Activated CD4-positive, CD25-positive, alpha-beta regulatory T cell (primary cell): Measurements from ENCODE around the gene RIT2.
"Not testable (repeated sequence)": the region's sequence is repeated elsewhere in the genome, so short reads cannot be mapped to it uniquely, and the experiment has no call there.

Experiments
- DNase-seq, 4 experiments: peaks; one replicate each; lab custom pipeline; 2025; lab: John Stamatoyannopoulos, UW

Gene RIT2

DNA sequence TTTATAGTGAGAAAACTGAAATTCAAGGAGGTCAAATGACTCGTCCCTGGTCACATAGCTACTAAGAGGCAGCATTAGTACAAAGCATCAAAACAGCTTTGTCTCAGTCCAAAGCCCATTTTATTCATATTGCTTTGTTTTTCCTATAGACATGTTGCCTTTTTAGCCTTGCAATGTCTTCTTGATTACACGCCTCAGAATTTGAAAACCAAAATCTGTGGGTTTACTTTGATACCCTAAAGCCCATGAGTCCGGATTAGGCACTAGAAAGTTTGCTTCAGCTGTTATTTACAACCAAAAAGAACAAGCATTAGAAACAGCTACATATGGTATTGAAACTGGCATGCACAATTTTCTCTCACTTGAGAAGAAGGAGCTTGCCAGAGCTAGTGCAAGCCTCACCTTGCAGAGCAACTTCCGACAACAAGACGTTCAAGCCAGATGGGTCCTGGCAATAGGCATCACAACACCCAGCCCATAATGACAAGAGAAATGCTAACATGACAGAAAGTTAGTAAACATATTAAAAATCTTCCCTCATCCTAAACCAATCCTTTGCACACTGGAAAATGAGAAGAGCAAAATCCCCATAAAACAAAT, 276.8 kb downstream of the RIT2 start:
- no peak for DNase-seq

DNA sequence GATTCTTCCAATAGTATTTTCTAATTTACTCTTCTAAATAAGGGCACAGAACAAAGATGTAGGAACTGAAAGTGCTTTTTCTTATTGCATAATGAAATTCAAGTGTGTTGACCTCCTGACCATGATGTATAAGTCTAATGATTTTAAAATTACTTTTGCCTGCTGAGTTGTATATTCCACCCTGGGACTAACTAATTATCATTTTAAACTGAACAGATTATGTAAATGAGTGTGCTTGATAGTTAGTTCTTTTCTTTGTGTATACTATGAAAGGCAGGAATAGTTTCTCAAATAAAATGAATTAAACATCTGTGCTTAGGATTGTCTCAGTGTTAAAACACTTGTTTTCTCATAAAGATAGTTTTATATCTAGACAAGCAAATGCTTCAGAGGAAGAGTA, 284.5 kb downstream of the RIT2 start:
- DNase-seq = no peak

DNA sequence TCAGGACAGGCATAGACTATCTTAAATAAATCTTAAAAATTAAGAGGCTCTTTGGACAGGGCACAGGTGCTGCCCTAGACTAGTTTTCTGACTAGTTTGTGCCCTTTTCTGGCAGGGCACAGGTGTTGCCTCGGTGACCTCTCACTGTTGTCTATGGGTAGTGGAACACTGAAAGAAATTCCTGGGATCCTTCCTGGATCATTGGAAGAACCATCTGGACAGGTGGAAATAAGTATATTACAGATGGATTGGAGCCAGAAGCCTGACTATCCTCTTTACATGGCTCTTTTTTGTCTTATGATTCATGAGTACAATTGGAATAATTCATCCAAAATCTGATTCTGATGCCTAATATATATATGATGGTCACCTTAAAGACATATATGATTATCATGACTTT, 286.6 kb downstream of the RIT2 start:
- DNase-seq = no peak

DNA sequence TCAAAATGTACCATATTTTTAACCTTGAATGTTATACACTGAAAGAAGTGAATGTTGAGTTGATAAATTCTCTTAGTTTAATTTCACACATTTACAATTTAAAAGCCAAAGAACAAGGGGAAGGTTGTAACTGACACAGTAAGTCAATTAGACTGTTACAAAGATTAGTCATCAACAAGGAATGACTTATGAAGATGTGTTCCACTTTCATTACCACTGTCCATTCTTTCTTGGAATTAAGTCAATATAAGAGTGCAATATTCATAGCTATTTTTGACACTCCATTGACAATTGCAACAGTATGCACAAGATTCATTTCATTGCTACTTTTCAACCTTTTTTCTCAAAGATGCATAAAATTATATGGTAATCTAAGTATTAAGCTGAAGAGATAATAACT, 291.3 kb downstream of the RIT2 start:
- no peak for DNase-seq

DNA sequence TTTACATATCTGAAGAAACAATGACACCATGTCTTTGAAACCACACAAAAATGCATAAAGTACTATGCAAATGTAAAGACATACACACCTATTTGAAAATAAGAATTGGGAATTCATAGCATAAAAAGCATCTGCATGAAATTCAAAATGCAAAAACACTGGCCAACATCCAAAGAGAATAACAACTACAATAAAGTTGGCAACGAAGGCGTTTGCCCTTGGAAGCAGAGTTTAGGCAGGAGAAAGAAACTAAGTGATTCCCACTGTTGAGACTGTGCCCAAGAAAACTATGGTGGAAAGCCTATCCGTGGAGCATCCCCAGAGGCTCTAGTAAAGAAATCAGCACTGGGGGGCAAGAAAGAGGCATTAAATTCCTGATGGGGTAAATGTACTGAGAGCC, 292.8 kb downstream of the RIT2 start:
- no peak for DNase-seq

DNA sequence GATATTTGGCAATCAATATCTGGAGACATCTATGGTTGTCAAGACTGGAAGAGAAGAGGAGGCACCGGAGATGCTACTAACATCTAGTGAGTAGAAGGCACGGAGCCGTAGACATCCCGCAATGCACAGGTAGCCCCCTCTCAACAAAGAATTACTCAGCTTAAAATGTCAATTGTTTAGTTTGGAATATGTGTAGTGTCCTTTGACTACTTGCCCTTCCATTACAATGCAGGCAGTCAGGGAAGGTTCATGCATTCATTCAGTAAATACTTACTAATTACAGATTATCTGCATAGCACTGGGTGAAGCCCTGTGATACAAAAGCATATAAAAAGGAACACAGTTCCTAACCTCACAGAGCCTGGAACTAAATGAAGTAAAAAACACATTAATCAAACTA, 294.0 kb downstream of the RIT2 start:
- DNase-seq = no peak

DNA sequence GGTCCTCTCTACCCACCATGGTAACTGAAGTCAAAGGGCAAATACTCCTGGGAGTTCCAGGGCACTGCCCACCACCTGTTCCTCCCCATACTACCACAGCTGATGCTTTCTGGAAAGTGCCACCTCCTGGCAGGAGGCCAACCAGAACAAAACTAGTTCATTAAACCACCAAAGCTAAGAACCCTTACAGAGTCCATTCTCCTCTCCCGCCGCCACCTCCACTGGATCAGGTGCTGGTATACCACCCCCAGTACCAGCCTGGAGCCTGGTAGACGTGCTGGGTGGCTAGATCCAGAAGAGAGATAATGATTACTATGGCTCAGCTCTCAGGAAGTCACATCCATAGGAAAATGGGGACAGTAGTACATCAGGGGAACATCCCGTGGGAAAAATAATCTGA, 300.9 kb downstream of the RIT2 start:
- no peak for DNase-seq

DNA sequence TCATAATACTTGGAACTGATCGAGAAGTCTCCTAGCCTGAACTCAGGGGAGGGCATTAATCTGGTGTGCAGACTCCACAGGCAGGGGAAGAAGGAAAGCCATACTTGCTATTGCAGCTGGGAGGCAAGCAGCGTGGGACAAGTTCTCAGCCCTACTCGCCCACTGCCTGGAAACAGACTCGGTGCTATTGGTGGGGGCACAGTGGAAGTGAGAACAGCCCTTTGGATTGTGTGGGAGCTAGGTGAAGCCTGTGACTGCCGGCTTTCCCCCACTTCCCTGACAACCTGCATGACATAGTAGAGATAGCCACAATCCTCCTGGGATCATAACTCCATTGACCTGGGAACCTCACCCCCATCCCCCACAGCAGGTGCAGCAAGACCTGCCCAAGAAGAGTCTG, 301.3 kb downstream of the RIT2 start:
- no peak for DNase-seq

DNA sequence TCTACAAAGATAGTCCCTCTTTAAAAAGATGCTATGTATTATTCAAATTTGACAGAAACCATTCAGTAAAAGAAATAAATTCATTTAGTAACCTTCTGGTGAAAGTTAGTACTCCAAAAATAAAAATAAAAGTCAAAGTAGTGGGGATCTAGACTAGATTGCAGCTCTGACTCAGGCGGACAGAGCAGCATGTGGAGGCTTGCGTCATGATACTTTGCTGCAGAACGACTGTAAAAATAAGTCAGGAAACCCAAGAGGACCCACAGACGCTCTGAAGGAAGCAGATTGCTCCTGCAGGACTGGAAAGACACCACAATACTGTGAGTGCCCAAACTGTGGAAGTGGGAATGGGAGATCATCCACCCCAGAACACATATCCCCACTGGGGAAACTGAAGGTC, 301.9 kb downstream of the RIT2 start:
- DNase-seq = no peak

DNA sequence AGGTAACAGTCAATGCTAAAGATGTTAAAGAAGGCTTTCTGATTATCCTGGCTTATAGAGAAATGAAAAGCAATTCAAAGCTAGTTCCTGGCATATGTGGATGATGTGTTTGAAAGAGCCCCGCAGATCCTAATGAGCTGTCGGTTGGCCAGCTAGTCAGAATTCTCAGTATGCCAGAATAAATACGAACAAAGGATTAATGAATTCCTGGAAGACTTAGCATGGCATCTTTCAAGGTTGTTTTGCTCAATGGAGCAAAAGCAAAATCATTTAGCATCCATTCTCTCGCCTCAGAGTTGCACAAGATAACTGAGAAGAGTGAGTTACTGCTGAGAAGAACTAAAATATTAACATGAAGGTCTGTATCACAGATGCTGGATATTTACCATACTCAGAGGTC, 307.6 kb downstream of the RIT2 start:
- no peak for DNase-seq

DNA sequence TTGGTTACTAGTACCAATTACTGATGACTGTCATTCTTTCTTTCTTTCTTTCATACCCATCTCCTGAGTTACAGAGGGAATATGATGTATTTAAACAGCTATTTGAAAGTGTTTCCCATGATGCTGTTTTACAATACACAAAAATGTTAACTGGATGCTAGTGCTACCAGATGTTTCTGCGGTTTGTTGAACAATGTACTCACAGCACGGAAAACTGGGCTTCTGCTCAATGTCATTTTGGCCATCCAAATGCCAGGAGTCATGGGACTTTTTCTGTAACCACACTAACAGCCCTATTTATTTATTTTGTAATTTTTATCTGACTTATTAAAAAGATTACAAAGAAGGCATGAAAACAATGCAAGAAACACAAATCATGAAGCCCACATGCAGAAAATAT, 313.8 kb downstream of the RIT2 start:
- DNase-seq = no peak

DNA sequence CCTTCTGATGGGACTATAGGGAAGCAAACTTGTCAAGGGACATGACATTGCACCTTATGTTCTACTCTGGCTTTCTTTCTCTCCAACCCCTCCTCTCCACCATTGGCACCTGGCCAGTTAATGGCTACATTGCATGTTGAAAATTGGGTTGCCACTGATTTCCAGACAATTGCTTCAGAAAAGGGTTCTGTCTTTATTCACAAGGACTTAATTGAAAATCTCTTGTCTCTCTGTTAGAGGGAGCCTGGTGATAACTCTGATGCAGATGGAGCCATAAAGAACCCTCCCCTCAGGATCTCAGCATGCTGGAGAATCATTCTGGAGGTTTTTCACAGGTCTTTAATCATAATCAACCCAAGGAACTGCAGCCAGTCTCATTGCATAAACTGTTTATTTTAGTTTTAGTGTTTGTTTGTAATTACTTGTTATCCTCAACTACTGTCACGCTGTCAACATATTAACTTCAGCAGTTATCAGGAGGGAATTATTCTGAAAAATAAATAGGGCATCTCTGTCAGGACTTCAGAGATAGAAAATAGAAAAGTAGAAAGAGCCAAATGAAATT, 316.8 kb downstream of the RIT2 start:
- DNase-seq = no peak

DNA sequence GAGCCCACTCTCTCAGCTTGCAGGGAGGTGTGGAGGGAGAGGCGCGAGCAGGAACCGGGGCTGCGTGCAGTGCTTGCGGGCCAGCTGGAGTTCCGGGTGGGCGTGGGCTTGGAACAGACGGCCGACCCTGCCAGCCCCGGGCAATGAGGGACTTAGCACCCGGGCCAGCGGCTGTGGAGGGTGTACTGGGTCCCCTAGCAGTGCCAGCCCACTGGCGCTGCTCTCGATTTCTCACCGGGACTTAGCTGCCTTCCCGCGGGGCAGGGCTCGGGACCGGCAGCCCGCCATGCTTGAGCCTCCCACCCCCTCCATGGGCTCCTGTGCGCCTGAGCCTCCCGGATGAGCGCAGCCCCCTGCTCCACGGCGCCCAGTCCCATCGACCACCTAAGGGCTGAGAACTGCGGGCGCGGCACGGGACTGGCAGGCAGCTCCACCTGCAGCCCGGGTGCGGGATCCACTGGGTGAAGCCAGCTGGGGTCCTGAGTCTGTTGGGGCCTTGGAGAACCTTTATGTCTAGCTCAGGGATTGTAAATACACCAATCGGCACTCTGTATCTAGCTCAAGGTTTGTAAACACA, 320.2 kb downstream of the RIT2 start:
- not testable (repeated sequence) for DNase-seq

DNA sequence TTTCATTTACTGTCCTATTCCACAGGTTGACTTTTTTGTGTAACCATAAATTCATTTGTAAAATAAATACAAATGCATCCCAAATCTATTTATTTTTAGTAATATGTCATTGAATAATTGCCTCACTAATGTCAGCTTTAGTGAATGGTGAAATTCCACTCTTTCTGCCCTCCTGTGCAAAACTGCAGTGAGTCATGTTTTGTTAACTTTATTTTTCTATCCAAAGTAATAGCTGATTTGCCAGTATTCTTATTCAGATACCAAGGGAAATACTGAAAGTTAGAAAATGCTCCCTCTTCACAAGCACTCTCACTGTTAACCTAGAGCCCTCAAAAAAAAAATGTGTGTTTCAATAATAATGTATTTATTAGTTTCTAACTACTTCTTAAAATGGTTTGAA, 322.8 kb downstream of the RIT2 start:
- DNase-seq = no peak

DNA sequence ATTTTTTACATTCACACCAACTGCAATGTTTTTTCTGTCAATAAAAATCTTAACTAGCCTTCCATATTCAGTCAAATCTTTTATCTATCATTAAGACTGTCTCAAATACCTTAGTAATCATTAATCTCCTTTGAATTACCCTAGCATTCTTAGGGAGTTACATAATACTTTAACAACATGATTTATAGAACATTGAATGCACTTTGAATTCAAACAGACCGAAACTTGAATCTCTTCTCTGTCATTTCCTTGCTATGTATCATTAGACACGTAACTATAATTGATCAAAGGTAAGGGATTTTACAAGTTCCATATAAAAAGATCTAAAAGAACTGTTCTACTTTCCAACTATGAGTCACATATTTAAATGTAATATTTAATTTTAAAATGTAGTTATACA, 330.9 kb downstream of the RIT2 start:
- DNase-seq = no peak

DNA sequence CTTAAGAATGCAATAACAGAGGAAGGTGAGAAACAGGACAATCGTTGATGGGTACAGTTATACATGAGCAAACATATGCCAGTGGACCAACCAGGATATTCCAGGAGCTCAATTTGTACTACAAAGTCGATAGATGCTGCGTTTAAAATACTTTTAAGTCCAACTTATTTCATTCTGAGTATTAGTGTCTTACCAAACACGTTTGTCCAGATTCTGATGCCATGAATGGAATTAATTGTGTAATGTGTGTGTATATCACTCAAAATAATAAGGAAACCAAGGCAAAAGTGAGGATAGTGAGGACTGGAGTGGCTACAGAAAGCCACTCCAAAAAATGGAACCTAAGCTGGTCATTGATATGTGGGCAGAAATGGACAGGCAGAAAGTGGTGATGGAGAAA, 332.6 kb downstream of the RIT2 start:
- no peak for DNase-seq

DNA sequence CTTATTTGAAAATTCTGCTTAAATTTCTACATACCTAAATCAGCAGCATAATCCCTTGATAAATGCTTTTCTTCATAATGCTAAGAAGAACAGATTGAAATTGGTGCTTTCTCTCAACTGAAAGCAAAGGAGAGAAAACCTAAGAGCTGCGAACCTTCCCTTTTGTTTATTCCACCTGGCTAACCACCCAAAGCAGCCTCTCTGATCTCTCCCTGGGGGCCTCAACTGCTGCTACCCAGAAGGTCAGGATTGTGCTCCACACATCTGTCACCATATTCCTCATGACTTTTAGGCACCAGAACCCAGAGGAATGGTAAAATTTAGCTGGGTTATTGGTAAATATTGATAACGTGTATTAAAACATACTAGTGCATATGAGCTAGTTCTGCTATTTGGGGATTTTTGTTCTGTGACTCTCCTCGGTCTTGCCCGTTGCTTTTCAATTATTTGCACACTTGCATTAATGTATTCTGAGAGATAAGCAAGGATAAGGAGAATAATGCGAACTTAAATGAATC, 334.1 kb downstream of the RIT2 start:
- no peak for DNase-seq

DNA sequence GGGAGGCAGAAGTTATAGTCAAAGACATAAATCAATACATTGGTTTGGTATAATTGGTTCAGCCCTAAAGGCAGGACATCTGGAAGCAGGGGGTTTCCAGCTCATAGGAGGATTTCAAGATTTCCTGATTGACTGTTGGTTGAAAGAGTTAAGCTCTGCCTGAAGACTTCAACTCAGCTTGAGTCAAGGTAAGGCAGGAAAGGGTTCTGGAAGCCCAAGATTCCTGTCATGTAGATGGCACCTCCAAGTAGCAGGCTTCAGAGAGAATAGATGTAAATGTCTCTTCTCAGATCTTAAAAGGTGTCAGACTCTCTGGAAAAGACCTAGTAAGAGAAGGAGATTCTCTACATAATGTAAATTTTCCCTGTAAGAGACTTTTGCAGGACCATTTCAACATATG, 335.3 kb downstream of the RIT2 start:
- no peak for DNase-seq

DNA sequence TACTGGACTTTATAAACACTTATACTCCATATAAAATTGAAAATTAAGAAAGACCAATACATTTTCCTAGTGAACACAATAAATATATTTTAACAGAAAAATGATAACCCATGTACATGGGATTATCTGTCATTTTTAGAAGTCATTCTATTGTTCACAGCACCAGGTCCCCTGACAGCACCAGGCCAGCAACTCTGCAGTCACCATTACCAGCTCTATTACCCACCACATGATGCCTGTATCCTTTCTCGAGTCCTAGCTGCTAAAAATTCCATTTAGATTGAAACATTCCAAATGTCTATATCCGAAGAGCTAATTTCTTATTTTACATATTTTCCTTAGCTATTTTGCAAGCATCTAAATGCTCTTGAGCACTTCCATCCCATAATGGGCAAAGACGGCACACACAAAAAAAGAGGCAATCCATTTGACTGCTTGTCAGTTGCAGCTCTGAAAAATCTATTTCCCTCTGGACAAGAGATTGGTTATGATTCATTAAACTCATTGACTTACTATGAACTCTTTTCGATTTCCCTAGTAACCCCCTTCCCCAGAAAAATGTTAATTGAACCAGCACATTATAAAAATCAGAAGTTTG, 336.9 kb downstream of the RIT2 start:
- no peak for DNase-seq

DNA sequence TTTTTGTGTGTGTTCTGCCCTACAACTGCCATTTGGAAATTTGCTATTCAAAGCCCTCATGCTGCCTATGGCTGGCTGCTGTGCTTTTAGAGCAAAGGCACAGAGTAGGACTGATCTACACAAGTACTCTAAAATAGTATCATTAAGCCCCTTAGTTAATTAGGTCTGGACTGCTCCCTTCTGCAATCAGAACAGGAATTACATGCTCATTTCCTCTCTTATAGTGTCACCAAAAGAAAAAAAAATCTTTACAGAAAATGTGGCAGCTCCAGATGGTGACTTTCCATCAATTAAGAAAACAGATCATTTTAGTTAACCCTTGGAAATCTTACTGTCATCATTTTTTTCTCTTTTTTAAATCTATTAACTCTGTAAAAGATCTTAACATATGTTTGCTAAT, 337.5 kb downstream of the RIT2 start:
- DNase-seq = no peak

DNA sequence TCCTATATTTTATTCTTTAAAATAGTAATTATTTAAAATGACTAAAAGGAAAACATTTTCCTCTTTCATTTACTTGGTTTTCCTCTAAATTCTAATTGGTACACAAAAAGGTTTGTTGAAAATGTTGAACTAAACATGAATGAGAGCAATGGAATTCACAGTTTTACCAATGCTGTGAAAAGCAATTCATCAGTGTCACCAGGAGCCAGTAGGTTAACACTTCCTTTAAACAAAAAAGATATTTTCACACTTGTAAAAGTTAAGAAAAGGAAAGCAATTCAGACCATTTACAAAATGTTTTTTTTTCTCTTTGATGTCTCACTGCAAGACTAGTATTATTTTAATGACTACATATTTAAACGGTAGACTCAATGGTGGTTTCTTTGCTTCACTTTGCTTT, 341.6 kb downstream of the RIT2 start:
- DNase-seq = no peak

DNA sequence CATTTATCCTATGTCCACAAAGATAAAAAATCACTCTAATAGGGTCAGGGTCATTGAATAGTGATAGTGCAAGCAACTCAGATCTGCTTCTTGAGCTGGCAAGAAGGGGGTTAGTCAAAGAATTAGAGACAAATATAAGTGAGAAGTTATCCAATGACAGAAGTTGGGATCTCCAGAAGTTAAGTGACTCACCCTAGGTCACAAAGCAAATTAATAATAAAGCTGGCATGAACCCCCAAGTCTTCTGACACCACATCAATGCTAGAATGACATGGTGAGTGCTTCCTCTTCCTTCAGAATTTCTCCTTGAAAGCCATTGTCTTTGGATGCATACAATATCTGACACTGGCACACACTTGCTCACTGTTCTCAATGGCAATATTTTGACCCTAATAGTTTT, 343.5 kb downstream of the RIT2 start:
- DNase-seq = no peak

DNA sequence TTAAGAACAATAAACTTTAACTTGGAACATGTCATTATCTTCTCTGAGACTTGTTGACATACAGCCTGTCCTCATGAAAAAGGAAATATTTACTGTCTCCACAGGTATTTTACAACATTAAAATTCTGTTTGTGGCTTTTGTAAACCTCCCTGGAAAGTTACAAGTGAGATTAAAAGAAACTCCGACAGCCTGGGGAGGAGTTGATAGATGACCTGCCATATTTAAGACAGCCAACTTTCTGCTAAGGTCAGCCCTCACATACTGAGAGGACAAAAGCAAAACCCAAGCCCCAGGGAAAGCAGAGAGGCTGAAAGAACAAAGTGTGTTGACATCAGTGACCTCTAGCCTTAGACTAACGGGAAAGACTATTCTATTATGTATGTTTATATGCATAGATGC, 350.2 kb downstream of the RIT2 start:
- DNase-seq = no peak

DNA sequence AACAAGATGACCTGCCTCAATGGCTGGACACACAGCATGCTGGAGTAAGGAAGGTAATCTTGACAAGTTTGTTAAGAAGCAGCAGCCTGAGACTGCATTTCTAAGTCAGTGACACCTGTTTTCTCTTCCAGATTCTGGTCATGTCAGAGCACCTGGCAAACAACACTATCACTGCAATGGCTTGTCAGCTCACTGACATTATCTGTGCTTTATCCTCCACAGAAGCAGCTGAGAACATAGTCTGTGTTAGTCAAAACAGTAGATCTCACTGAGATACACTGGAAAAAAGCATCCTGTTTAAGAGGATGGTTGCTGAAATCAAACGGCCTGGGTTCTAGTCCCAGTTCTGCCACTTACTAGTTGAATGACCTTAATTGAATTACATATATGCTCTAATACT, 355.2 kb downstream of the RIT2 start:
- DNase-seq = no peak
